GM19397 (cell line): ENCODE measurements around the gene TNNC1.

Experiments
- ATAC-seq: cut with Tn5 transposase; IDR thresholded peaks from one replicate; pipeline ENCODE4 v1.9.1; 2021; ENCODE audit warnings: mild to moderate bottlenecking, moderate library complexity; ENCODE audit not compliant: unreplicated experiment

TNNC1 gene

DNA sequence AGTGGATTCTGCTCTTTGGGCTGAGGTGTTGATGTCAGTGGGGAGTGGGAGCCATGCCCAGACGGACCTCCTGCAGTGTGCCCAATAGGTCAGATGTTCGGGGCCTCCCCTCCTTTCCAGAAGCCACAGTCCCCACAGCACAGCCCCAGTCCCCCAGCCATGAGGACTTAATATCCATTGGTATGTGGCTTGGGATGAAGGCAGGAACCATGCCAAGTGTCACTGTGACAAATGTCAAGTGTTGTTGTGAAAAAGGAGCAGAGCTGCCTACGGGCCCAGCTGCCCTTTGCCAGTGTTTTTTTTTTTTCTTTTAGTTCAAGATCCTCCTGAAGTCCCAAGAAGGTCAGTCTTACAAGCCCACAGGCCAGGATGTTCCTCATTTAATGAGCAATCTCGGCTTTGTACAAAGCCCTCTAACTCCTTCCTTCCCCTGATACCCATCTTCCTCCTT lies 21.1 kb downstream of the TNNC1 start:
- no peak for ATAC-seq

DNA sequence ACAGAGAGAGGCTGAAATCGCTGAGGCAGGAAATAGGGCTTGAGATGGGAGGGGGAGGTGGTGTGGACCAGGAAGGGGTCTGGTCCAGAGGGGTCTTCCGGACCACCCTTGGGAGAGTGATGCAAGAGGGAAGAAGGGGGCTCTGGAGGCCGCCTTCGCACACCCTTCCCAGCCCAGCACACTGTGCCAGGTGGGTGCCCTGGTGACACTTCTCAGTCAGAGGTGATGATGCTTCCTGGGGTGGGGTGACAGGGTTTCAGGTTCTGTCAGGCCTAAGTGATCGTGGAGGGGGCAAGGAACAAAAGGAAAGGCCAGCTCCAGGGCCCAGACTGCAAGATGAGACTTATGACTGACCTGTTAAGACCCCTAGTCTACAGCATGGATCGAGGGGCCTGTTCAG lies 21.6 kb downstream of the TNNC1 start:
- no peak for ATAC-seq

DNA sequence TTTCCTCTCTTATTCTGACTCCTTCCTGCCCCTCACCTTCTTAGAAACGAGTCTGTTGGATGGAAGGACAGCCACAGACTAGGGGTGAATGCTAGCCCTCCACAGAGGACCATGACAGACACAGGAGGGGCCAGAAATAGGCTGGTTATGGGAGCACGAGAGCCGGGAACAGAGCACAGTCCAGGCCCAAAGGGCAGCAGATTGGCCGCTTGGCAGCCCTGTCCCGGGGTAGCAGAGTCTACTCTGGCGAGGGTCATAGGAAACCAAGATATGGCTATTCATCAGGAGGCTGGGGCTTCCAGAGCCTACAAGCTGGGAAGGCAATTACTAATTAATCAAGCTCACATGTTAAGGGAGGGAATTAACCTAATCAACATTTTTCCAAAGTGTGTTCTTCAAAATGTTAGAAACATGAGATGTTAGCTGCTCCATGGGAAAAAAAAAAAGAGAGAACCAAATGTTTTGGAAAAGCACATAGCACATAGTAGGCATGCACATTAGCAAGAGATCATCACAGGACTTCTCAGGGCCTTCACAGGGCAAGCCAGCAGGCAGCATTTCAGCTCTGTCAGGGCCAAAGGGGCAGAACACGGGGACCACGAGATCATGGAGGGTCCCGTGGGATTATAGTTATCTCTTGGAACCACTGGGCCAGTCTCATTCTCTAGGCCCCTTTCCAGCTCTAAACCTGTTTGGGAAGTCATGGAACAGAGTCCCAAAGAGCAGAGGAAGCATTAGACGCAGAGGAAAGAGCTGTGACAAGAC lies 22.2 kb downstream of the TNNC1 start:
- ATAC-seq, result no peak

- no peak for ATAC-seq
These were observed 23.4 kb downstream of the TNNC1 start for GRCh38 chr3:52430416-52430810.

DNA sequence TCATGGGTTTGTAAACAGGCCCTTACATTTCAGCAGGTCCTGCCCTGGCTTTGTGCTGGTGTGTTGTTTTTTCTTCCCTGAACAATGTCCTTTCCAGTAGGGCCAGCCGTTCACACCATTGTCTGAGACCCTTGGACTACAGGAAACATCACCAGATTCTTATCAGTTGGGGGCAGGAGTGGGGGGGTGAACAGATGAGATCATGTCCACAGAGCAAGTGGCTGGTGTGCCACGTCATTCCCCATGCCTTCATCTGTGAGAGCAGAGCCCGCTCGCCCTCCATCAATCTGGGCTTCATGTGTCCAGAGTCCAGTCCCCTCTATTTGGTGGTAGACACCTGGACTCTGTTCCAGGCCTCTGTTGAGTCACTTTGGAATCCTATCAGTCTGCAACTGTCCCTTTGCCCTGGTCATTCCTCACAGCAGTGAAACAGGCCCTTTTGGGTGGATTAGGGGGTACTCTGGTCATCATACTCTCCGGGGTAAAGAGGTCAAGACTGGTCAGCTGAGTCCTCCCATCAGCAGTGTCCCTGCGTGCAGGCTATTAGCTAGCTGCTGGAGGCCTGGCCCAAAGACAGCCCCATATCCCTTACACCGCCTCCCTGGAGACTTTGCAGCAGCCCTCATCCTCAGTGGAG lies 23.9 kb downstream of the TNNC1 start:
- ATAC-seq, result no peak

GRCh38 chr3:52429031-52429430 lies 24.8 kb downstream of the TNNC1 start:
- ATAC-seq, result no peak

DNA sequence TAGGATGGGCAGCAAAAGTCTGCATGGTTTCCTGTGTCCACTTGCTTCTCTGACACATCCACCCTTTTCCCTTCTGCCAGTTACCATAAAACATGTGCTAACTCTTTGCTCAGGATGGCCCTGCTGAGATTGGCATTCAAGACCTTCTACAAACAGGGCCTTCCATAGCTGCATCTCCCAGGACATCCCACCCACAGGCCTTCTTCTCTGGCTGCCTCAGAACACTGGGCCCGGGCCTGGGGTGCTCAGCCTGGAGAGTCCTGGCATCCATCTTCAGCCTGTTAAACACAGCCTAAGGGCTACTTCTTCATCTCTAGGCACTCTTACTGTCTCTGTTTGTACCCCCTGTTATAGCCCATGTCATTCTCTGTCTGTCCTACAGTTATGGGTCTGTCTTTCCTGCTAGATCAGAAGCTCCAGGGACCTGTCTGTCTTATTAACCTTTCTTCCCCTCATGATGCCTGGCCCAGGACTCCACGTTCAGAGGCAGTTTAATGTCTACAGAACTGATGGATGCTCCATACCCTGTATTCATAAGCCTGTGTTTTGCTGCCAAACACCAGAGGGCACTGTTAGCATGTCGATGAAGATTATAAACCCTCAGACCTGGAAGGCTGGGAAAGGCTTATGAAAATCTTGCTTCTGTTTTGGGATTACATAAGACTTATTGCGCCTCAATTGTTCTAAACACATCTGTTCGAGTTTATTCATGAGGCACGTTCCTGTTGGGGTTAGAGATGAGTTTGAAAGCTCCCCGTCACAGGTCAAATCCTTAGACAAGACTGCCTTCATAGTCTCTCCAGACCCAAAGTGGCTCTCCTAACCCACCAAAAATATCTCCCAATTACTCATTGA lies 25.5 kb downstream of the TNNC1 start:
- no peak for ATAC-seq

DNA sequence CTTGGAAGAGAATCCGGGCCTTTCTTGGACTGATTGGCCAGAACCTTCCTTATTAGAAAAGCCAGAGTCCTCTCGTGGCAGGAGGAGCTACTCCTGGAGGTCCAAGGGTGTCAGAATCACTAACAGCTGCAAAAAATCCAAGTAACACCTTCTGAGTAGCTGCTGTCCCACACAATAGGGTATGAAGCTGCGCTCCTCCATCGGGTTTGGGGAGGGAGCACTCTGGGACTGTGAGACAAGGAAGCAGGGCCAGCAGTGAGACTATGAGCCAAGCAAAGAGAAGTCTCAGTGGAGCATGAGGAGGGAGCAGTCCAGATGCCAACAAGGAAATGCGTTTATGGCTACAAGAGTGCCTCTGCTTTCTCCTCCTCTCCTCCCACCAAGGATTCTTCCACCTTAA lies 30.7 kb downstream of the TNNC1 start:
- ATAC-seq, result no peak

- ATAC-seq, result no peak
These were observed 31.2 kb downstream of the TNNC1 start for GRCh38 chr3:52422669-52423068.

- no peak for ATAC-seq
These were observed 33.5 kb downstream of the TNNC1 start for GRCh38 chr3:52420388-52420787.

GRCh38 chr3:52415800-52416199 lies 38.0 kb downstream of the TNNC1 start:
- no peak for ATAC-seq

GRCh38 chr3:52408466-52408865 lies 45.4 kb downstream of the TNNC1 start:
- no peak for ATAC-seq

DNA sequence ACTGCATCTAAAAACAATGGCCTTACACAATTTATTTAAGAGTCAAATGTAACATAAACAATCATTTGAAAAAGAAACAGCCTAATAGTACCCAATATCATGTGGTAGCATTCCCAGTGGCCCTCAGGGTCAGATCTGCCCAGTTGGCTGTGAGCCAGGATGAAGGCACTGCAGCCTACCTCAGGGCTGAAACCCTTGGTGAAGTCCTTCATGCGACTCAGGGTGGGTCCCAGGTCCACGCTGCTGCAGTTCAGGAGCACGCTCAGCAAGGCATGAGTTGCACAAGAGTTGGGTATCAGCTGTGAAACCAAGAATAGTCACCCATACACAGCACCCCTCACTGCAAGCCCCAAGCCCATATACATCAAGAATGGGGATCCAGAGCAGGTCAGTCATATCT lies 46.1 kb downstream of the TNNC1 start:
- ATAC-seq, result no peak

GRCh38 chr3:52406791-52407510 lies 46.9 kb downstream of the TNNC1 start:
- ATAC-seq, result no peak

GRCh38 chr3:52406231-52406661 lies 47.6 kb downstream of the TNNC1 start:
- ATAC-seq, result no peak

- ATAC-seq, result no peak
These were observed 48.2 kb downstream of the TNNC1 start for GRCh38 chr3:52405601-52406110.

GRCh38 chr3:52405066-52405465 lies 48.8 kb downstream of the TNNC1 start:
- no peak for ATAC-seq

- no peak for ATAC-seq
These were observed 49.5 kb downstream of the TNNC1 start for GRCh38 chr3:52404391-52404790.

DNA sequence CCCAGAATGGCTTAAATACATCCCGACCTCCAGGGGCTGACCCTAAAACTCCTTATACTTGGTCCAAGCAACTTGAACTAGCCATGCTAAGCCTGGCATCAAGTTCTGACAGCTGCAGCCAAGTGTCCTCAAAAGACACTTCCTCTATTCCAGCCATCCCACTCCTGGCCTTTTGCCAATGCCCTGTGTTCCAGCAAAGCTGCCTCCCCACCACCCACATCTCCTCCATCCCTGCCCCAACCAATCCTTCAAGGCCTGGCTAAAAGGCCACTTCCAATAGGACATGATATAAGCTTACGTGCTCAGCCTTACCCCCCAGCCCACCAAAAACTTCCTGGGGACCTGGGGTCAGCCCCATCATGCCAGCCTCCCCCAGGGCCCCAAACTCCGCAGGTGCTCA lies 49.9 kb downstream of the TNNC1 start:
- ATAC-seq, result no peak

DNA sequence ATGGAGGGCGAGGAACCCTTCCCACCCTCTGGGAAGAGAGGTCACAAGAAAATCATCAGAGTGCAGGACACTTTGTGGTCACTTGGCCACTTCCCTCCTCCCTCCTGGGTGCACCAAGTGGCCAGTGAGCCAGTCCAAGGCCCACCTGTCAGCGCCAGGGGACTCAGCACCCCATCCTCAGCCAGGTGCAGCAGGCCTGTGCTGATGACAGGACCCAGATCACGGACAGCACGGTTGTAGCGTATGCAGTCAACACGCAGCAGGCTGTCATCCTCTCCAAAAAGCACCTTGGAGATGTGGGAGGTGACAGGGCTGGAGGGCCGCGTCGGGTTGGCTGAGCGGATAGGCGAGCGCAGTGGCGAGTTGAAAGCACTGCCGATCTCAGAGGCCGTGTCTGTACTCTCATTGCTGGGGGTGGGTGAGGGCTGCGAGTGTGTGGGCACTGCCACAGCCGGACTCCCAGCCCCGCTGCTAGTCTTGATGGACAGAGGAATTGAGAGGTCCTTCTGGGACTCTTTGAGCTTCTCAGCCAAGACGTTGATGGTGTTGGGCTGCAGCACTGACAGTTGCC lies 50.5 kb downstream of the TNNC1 start:
- no peak for ATAC-seq
